KMS-11 (cell line): ENCODE results near the gene LMCD1.

Source experiments
- H2AFZ ChIP-seq: fragments of 200-600 bp; sonication (generic); 2 replicates; pipeline ENCODE4 v1.6.1; 2016; ENCODE audit warnings: antibody characterized with exemption, mixed run types, low read depth
- H3K27ac ChIP-seq: fragments of 200-600 bp; sonication (generic); 2 replicates; pipeline ENCODE4 v1.6.1; 2016; ENCODE audit warnings: mild to moderate bottlenecking, mixed run types
- H3K27me3 ChIP-seq: fragments of 200-600 bp; sonication (generic); 2 replicates; pipeline ENCODE4 v1.6.1; 2017; ENCODE audit warnings: mild to moderate bottlenecking, low read depth, mixed run types, moderate library complexity; ENCODE audit not compliant: insufficient read depth
- H3K36me3 ChIP-seq: fragments of 200-600 bp; sonication (generic); 2 replicates; pipeline ENCODE4 v1.6.1; 2017; ENCODE audit warnings: mild to moderate bottlenecking, mixed run types; ENCODE audit not compliant: insufficient read depth
- H3K4me1 ChIP-seq: fragments of 200-600 bp; sonication (generic); 2 replicates; pipeline ENCODE4 v1.6.1; 2016; ENCODE audit warnings: mild to moderate bottlenecking, low read depth, mixed run types; ENCODE audit not compliant: poor library complexity, severe bottlenecking
- H3K4me2 ChIP-seq: fragments of 200-600 bp; sonication (generic); 2 replicates; pipeline ENCODE4 v1.7.0; 2016; ENCODE audit warnings: mild to moderate bottlenecking, mixed run types
- H3K4me3 ChIP-seq: fragments of 200-600 bp; sonication (generic); IDR thresholded peaks from 2 replicates; pipeline ENCODE4 v1.6.1; 2017; ENCODE audit warnings: low read depth, low read length, mixed read lengths; ENCODE audit not compliant: insufficient read depth
- H3K79me2 ChIP-seq: fragments of 200-600 bp; sonication (generic); 2 replicates; pipeline ENCODE4 v1.6.1; 2016; ENCODE audit warnings: low read depth, mixed run types; ENCODE audit not compliant: insufficient read depth
- H3K9ac ChIP-seq: fragments of 200-600 bp; sonication (generic); 2 replicates; pipeline ENCODE4 v1.6.1; 2016; ENCODE audit warnings: mild to moderate bottlenecking, mixed run types
- H4K20me1 ChIP-seq: fragments of 200-600 bp; sonication (generic); 2 replicates; pipeline ENCODE4 v1.6.1; 2016; ENCODE audit warnings: mild to moderate bottlenecking, mixed run types; ENCODE audit not compliant: insufficient read depth
- CTCF ChIP-seq: fragments of 200-600 bp; sonication (generic); conservative IDR thresholded peaks from 2 replicates; pipeline ENCODE4 v1.6.1; 2017; ENCODE audit warnings: low read depth, mild to moderate bottlenecking, antibody characterized with exemption, low read length, moderate library complexity, mixed read lengths

Gene LMCD1

GRCh38 chr3:8563597-8563996, 62.0 kb downstream of the LMCD1 start:
- H3K79me2 ChIP-seq = no peaks in the 10 kb centered on the region
- H3K27me3 ChIP-seq = no peaks in the 10 kb centered on the region
- no peak for TF ChIP-seq CTCF
- no peaks in the 10 kb centered on the region for H3K4me1 ChIP-seq
- H2AFZ ChIP-seq = no peak overlapping the region
- no peak overlapping the region for H3K27ac ChIP-seq
- no peak overlapping the region for H3K4me3 ChIP-seq
- H3K4me2 ChIP-seq = no peak overlapping the region
- no peaks in the 10 kb centered on the region for H3K36me3 ChIP-seq
- no peak overlapping the region for H3K9ac ChIP-seq
- H4K20me1 ChIP-seq = no peaks in the 10 kb centered on the region

- H3K79me2 ChIP-seq = no peaks in the 10 kb centered on the region
- H2AFZ ChIP-seq = no peak overlapping the region
- no peak overlapping the region for H3K4me3 ChIP-seq
- H3K27me3 ChIP-seq = no peaks in the 10 kb centered on the region
- H3K27ac ChIP-seq = no peak overlapping the region
- no peaks in the 10 kb centered on the region for H4K20me1 ChIP-seq
- TF ChIP-seq CTCF = no peak
- no peaks in the 10 kb centered on the region for H3K36me3 ChIP-seq
- no peak overlapping the region for H3K9ac ChIP-seq
- no peaks in the 10 kb centered on the region for H3K4me1 ChIP-seq
- no peak overlapping the region for H3K4me2 ChIP-seq
Observed at GRCh38 chr3:8565376-8565775, 63.8 kb downstream of the LMCD1 start.

- Histone ChIP-seq H3K79me2 (no peaks in the 10 kb centered on the region), H3K27ac (no peak overlapping the region), H3K27me3 (no peaks in the 10 kb centered on the region), H4K20me1 (no peaks in the 10 kb centered on the region), H3K36me3 (no peaks in the 10 kb centered on the region), H3K4me2 (no peak overlapping the region), H3K9ac (no peak overlapping the region), H2AFZ (no peak overlapping the region), H3K4me1 (no peaks in the 10 kb centered on the region), H3K4me3 (no peak overlapping the region)
- no peak for TF ChIP-seq CTCF
Observed at GRCh38 chr3:8567784-8568575, 66.4 kb downstream of the LMCD1 start.

- no peaks in the 10 kb centered on the region for H3K36me3 ChIP-seq
- H3K27me3 ChIP-seq = no peaks in the 10 kb centered on the region
- no peak overlapping the region for H3K9ac ChIP-seq
- H4K20me1 ChIP-seq = no peaks in the 10 kb centered on the region
- TF ChIP-seq CTCF = no peak
- H3K79me2 ChIP-seq = no peaks in the 10 kb centered on the region
- no peak overlapping the region for H3K4me3 ChIP-seq
- no peak overlapping the region for H3K4me2 ChIP-seq
- H3K4me1 ChIP-seq = peaks cover 9% of the 10 kb centered on the region
- H2AFZ ChIP-seq = no peak overlapping the region
- H3K27ac ChIP-seq = no peak overlapping the region
Observed at GRCh38 chr3:8571256-8571655, 69.6 kb downstream of the LMCD1 start.
